ENCODE measurements around the gene SYT3.

Gene SYT3

GRCh38 chr19:50661766-50662650 lies 22.3 kb upstream of the SYT3 start:
- DNase-seq: no peak

- no peak for DNase-seq
Observed at GRCh38 chr19:50661023-50661422, 21.3 kb upstream of the SYT3 start.

- DNase-seq: no peak
Observed at GRCh38 chr19:50660088-50660366, 20.3 kb upstream of the SYT3 start.

GRCh38 chr19:50659318-50660087 lies 19.8 kb upstream of the SYT3 start:
- DNase-seq: no peak

- no peak for DNase-seq
Observed at GRCh38 chr19:50658441-50659317, 19.0 kb upstream of the SYT3 start.

- DNase-seq: peak; percentile 54
Observed at GRCh38 chr19:50657712-50658440, 18.2 kb upstream of the SYT3 start.

- no peak for DNase-seq
Observed at GRCh38 chr19:50657222-50657669, 17.6 kb upstream of the SYT3 start.

GRCh38 chr19:50654882-50655281 lies 15.2 kb upstream of the SYT3 start:
- no peak for DNase-seq

GRCh38 chr19:50652722-50653121 lies 13.0 kb upstream of the SYT3 start:
- DNase-seq: no peak

GRCh38 chr19:50651174-50651573 lies 11.5 kb upstream of the SYT3 start:
- no peak for DNase-seq

- no peak for DNase-seq
Observed at GRCh38 chr19:50649433-50650391, 10.0 kb upstream of the SYT3 start, which contains the start of gene C19orf81. Gene C19orf81 (plus strand): TSS chr19:50649445. CDS start chr19:50649445, 0 bp downstream.

- no peak for DNase-seq
Observed at GRCh38 chr19:50648659-50649058, 9.0 kb upstream of the SYT3 start.

- DNase-seq: no peak
Observed at GRCh38 chr19:50647879-50648615, 8.4 kb upstream of the SYT3 start.

- peak; percentile 72 for DNase-seq
Observed at GRCh38 chr19:50646074-50646807, 6.6 kb upstream of the SYT3 start.

- no peak for DNase-seq
Observed at GRCh38 chr19:50645107-50645506, 5.4 kb upstream of the SYT3 start.

GRCh38 chr19:50644315-50644915 lies 4.7 kb upstream of the SYT3 start:
- DNase-seq: no peak

GRCh38 chr19:50640368-50640767 lies 687 bp upstream of the SYT3 start:
- no peak for DNase-seq

GRCh38 chr19:50638600-50638999 lies 1.1 kb downstream of the SYT3 start:
- DNase-seq: no peak
